WTC11 (cell line): ENCODE measurements around the gene PRR13. TPM values are rescaled to one million over a fixed set of nuclear protein-coding genes. Genes with fewer than 3 reads are reported as not detected.

Experiments used
- ATF1 ChIP-seq: sonication (generic); formaldehyde crosslinking; IDR thresholded peaks from 2 replicates; pipeline ENCODE4 v1.8.1; 2023; ENCODE audit warnings: mild to moderate bottlenecking, moderate library complexity, missing genetic modification reagents
- ELF4 ChIP-seq: sonication (generic); formaldehyde crosslinking; IDR thresholded peaks from 2 replicates; pipeline ENCODE4 v1.8.1; 2022; ENCODE audit warnings: low read depth, mild to moderate bottlenecking, moderate library complexity, missing genetic modification reagents
- ETV6 ChIP-seq: sonication (generic); formaldehyde crosslinking; IDR thresholded peaks from 2 replicates; pipeline ENCODE4 v1.8.1; 2022; ENCODE audit warnings: mild to moderate bottlenecking, missing genetic modification reagents
- GTF2I ChIP-seq: fragments of 250-450 bp; sonication (Bioruptor Pico); conservative IDR thresholded peaks from 2 replicates; pipeline ENCODE4 v1.4.0; 2021; ENCODE audit warnings: mild to moderate bottlenecking
- NFYB ChIP-seq: sonication (generic); formaldehyde crosslinking; conservative IDR thresholded peaks from 2 replicates; pipeline ENCODE4 v1.8.0; 2022; ENCODE audit warnings: low read depth, missing genetic modification reagents
- NR1H2 ChIP-seq: sonication (generic); formaldehyde crosslinking; IDR thresholded peaks from 2 replicates; pipeline ENCODE4 v1.9.0; 2021; ENCODE audit warnings: mild to moderate bottlenecking, moderate library complexity, missing genetic modification reagents
- NR3C1 ChIP-seq: sonication (generic); formaldehyde crosslinking; conservative IDR thresholded peaks from 2 replicates; pipeline ENCODE4 v1.8.1; 2023; ENCODE audit warnings: low read depth, mild to moderate bottlenecking, missing genetic modification reagents
- RELA ChIP-seq: sonication (generic); formaldehyde crosslinking; IDR thresholded peaks from 2 replicates; pipeline ENCODE4 v1.8.1; 2022; ENCODE audit warnings: missing genetic modification reagents, mild to moderate bottlenecking, borderline replicate concordance
- RORB ChIP-seq: fragments of 250-450 bp; sonication (Bioruptor Pico); IDR thresholded peaks from 2 replicates; pipeline ENCODE4 v1.9.0; 2021; ENCODE audit warnings: mild to moderate bottlenecking
- SMAD4 ChIP-seq: sonication (generic); formaldehyde crosslinking; IDR thresholded peaks from 2 replicates; pipeline ENCODE4 v1.8.0; 2022; ENCODE audit warnings: mild to moderate bottlenecking, missing genetic modification reagents
- SP1 ChIP-seq: sonication (generic); formaldehyde crosslinking; conservative IDR thresholded peaks from 2 replicates; pipeline ENCODE4 v1.8.1; 2022; ENCODE audit warnings: missing genetic modification reagents
- TP53 ChIP-seq: sonication (generic); formaldehyde crosslinking; IDR thresholded peaks from 2 replicates; pipeline ENCODE4 v1.8.1; 2023; ENCODE audit warnings: mild to moderate bottlenecking, missing genetic modification reagents
- ZNF121 ChIP-seq: sonication (generic); formaldehyde crosslinking; IDR thresholded peaks from 2 replicates; pipeline ENCODE4 v1.8.0; 2023; ENCODE audit warnings: missing genetic modification reagents
- ZNF219 ChIP-seq: sonication (generic); formaldehyde crosslinking; IDR thresholded peaks from 2 replicates; pipeline ENCODE4 v1.8.0; 2023; ENCODE audit warnings: missing genetic modification reagents, mild to moderate bottlenecking, borderline replicate concordance
- ZNF317 ChIP-seq: sonication (generic); formaldehyde crosslinking; IDR thresholded peaks from 2 replicates; pipeline ENCODE4 v1.8.1; 2023; ENCODE audit warnings: low read depth, mild to moderate bottlenecking, moderate library complexity, missing genetic modification reagents, borderline replicate concordance
- total RNA-seq: library from RNA; stranded (reverse); gene quantifications from 3 replicates; pipeline ENCODE4 v1.2.3, GENCODE V29; 2021
- TF ChIP-seq, protein P1 (sequence below): sonication (generic); formaldehyde crosslinking; IDR thresholded peaks from 2 replicates; pipeline ENCODE4 v1.8.1; 2023; ENCODE audit warnings: mild to moderate bottlenecking, moderate library complexity, missing genetic modification reagents
- TF ChIP-seq, protein P2 (sequence below): sonication (generic); formaldehyde crosslinking; IDR thresholded peaks from 2 replicates; pipeline ENCODE4 v1.8.0; 2022; ENCODE audit warnings: mild to moderate bottlenecking, missing genetic modification reagents
- TF ChIP-seq, protein P3 (sequence below): fragments of 250-450 bp; sonication (Bioruptor Pico); IDR thresholded peaks from 2 replicates; pipeline ENCODE4 v1.9.0; 2021; ENCODE audit warnings: mild to moderate bottlenecking, borderline replicate concordance
- TF ChIP-seq, protein P4 (sequence below): fragments of 250-450 bp; sonication (Bioruptor Pico); conservative IDR thresholded peaks from 2 replicates; pipeline ENCODE4 v1.9.0; 2021; ENCODE audit warnings: mild to moderate bottlenecking
- TF ChIP-seq, protein P5 (sequence below): fragments of 250-450 bp; sonication (Bioruptor Pico); IDR thresholded peaks from 2 replicates; pipeline ENCODE4 v1.8.0; 2021; ENCODE audit warnings: mild to moderate bottlenecking
- TF ChIP-seq, protein P6 (sequence below): sonication (generic); formaldehyde crosslinking; IDR thresholded peaks from 2 replicates; pipeline ENCODE4 v1.8.1; 2023; ENCODE audit warnings: mild to moderate bottlenecking, missing genetic modification reagents, moderate library complexity
- TF ChIP-seq, protein P7 (sequence below): fragments of 250-450 bp; sonication (Bioruptor Pico); IDR thresholded peaks from 2 replicates; pipeline ENCODE4 v1.9.0; 2021; ENCODE audit warnings: moderate library complexity, mild to moderate bottlenecking, inconsistent platforms, borderline replicate concordance
- TF ChIP-seq, protein P8 (sequence below): sonication (generic); formaldehyde crosslinking; IDR thresholded peaks from 2 replicates; pipeline ENCODE4 v1.8.0; 2023; ENCODE audit warnings: mild to moderate bottlenecking, missing genetic modification reagents

PRR13 gene
- total RNA-seq, 1 experiment from 2014 or later, result 187 TPM

DNA sequence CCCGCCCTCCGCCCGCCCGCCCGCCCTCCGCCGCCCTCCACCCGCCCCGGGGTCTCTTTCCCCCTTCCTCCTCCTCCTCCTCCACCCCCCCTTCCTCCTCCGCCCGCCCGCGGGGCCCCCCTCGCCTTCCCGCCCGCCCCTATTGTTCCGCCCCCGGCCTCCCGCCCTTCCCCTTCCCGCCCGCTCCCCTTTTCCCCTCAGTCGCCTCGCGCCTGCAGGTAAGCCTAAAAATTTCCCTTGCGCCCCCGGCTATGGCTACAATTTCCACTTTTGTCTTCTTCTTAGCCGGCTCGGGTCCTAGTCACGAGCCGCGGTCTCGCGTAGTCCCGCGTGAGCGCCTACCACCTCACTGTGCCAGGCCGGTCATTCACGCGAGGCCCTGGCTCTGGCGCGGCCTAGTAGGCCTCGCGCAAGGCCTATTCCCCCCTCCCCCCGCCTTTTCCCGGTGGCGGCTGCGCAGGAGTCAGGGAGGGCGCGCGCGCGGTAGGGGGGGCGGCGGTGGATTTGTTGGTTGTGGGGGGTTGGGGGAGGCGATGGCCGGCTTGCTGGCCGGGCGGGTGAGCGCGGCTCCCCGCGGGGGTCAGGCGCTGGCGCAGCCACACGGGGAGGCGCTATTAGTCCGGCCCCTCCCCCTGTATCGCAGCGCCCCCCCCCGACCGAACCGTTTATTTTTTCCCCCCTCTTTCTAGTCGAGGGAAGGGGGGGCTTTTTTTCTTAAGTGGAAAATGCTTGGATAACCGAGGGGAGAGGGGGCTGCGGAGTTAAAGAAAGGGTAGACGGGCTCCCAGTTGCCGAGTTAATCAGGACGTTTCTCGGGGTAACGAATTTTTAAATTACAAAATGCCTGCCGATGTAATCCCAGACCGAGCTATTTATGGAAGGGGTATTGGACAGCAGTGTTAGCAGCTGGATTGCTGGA lies 10.9 kb downstream of the PRR13 start (continued):
- TF ChIP-seq RORB (CRISPR knock-in tag) (no peak), ETV6 (peak; percentile 79), NR1H2 (CRISPR knock-in tag) (no peak), NR3C1 (no peak), NFYB (no peak), SMAD4 (CRISPR knock-in tag) (0 out of 2 replicates have a peak, but pooled peaks have one; percentile 23), SP1 (CRISPR knock-in tag) (peak; percentile 52; the same call in 1 of the 2 replicates), ZNF121 (CRISPR knock-in tag) (no peak), ELF4 (CRISPR knock-in tag) (no peak), GTF2I (CRISPR knock-in tag) (no peak), RELA (CRISPR knock-in tag) (no peak), ZNF219 (CRISPR knock-in tag) (peak; percentile 81; the same call in 1 of the 2 replicates), TP53 (no peak), ZNF317 (CRISPR knock-in tag) (no peak), ATF1 (no peak)
- TF ChIP-seq, protein P1, sequence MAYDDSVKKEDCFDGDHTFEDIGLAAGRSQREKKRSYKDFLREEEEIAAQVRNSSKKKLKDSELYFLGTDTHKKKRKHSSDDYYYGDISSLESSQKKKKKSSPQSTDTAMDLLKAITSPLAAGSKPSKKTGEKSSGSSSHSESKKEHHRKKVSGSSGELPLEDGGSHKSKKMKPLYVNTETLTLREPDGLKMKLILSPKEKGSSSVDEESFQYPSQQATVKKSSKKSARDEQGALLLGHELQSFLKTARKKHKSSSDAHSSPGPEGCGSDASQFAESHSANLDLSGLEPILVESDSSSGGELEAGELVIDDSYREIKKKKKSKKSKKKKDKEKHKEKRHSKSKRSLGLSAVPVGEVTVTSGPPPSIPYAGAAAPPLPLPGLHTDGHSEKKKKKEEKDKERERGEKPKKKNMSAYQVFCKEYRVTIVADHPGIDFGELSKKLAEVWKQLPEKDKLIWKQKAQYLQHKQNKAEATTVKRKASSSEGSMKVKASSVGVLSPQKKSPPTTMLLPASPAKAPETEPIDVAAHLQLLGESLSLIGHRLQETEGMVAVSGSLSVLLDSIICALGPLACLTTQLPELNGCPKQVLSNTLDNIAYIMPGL (CRISPR knock-in tag), result peak; percentile 44
- TF ChIP-seq, protein P2, sequence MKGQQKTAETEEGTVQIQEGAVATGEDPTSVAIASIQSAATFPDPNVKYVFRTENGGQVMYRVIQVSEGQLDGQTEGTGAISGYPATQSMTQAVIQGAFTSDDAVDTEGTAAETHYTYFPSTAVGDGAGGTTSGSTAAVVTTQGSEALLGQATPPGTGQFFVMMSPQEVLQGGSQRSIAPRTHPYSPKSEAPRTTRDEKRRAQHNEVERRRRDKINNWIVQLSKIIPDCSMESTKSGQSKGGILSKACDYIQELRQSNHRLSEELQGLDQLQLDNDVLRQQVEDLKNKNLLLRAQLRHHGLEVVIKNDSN (CRISPR knock-in tag), result no peak
- TF ChIP-seq, protein P3, sequence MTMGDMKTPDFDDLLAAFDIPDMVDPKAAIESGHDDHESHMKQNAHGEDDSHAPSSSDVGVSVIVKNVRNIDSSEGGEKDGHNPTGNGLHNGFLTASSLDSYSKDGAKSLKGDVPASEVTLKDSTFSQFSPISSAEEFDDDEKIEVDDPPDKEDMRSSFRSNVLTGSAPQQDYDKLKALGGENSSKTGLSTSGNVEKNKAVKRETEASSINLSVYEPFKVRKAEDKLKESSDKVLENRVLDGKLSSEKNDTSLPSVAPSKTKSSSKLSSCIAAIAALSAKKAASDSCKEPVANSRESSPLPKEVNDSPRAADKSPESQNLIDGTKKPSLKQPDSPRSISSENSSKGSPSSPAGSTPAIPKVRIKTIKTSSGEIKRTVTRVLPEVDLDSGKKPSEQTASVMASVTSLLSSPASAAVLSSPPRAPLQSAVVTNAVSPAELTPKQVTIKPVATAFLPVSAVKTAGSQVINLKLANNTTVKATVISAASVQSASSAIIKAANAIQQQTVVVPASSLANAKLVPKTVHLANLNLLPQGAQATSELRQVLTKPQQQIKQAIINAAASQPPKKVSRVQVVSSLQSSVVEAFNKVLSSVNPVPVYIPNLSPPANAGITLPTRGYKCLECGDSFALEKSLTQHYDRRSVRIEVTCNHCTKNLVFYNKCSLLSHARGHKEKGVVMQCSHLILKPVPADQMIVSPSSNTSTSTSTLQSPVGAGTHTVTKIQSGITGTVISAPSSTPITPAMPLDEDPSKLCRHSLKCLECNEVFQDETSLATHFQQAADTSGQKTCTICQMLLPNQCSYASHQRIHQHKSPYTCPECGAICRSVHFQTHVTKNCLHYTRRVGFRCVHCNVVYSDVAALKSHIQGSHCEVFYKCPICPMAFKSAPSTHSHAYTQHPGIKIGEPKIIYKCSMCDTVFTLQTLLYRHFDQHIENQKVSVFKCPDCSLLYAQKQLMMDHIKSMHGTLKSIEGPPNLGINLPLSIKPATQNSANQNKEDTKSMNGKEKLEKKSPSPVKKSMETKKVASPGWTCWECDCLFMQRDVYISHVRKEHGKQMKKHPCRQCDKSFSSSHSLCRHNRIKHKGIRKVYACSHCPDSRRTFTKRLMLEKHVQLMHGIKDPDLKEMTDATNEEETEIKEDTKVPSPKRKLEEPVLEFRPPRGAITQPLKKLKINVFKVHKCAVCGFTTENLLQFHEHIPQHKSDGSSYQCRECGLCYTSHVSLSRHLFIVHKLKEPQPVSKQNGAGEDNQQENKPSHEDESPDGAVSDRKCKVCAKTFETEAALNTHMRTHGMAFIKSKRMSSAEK (CRISPR knock-in tag), result no peak; the same call in 1 of the 2 replicates
- TF ChIP-seq, protein P4, sequence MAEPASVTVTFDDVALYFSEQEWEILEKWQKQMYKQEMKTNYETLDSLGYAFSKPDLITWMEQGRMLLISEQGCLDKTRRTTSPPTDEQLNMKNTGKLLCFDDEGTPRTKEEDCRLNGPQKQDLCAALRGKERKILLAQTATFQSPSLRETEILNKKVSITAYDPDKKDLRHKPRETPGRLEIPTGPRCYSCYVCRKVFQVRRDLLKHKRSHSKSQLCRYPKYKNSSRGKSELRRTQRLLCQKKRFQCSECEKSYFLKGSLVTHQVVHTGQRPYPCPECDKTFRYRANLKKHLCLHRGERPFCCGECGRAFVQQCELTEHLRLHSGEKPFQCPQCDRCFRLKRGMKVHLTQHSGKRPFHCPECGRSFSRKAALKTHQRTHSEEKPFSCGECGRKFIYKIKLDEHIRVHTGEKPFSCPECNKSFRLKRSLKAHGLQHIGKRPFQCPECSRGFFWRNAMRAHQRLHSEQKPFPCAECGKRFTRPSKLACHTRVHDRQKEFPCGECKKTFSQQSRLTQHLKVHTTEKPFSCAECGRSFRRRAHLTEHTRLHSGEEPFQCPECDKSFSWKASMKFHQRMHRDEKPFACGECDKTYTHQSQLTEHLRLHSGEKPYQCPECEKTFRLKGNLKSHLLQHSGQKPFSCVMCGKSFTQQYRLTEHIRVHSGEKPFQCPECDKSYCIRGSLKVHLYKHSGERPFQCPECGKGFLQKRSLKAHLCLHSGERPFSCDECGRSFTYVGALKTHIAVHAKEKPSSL (CRISPR knock-in tag), result no peak; the same call in 1 of the 2 replicates
- TF ChIP-seq, protein P5, sequence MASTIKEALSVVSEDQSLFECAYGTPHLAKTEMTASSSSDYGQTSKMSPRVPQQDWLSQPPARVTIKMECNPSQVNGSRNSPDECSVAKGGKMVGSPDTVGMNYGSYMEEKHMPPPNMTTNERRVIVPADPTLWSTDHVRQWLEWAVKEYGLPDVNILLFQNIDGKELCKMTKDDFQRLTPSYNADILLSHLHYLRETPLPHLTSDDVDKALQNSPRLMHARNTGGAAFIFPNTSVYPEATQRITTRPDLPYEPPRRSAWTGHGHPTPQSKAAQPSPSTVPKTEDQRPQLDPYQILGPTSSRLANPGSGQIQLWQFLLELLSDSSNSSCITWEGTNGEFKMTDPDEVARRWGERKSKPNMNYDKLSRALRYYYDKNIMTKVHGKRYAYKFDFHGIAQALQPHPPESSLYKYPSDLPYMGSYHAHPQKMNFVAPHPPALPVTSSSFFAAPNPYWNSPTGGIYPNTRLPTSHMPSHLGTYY (CRISPR knock-in tag), result 0 out of 2 replicates have a peak, but pooled peaks have one; percentile 25
- TF ChIP-seq, protein P6, sequence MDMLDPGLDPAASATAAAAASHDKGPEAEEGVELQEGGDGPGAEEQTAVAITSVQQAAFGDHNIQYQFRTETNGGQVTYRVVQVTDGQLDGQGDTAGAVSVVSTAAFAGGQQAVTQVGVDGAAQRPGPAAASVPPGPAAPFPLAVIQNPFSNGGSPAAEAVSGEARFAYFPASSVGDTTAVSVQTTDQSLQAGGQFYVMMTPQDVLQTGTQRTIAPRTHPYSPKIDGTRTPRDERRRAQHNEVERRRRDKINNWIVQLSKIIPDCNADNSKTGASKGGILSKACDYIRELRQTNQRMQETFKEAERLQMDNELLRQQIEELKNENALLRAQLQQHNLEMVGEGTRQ (CRISPR knock-in tag), result no peak
- TF ChIP-seq, protein P7, sequence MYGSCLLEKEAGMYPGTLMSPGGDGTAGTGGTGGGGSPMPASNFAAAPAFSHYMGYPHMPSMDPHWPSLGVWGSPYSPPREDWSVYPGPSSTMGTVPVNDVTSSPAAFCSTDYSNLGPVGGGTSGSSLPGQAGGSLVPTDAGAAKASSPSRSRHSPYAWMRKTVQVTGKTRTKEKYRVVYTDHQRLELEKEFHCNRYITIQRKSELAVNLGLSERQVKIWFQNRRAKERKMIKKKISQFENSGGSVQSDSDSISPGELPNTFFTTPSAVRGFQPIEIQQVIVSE (CRISPR knock-in tag), result no peak
- TF ChIP-seq, protein P8, sequence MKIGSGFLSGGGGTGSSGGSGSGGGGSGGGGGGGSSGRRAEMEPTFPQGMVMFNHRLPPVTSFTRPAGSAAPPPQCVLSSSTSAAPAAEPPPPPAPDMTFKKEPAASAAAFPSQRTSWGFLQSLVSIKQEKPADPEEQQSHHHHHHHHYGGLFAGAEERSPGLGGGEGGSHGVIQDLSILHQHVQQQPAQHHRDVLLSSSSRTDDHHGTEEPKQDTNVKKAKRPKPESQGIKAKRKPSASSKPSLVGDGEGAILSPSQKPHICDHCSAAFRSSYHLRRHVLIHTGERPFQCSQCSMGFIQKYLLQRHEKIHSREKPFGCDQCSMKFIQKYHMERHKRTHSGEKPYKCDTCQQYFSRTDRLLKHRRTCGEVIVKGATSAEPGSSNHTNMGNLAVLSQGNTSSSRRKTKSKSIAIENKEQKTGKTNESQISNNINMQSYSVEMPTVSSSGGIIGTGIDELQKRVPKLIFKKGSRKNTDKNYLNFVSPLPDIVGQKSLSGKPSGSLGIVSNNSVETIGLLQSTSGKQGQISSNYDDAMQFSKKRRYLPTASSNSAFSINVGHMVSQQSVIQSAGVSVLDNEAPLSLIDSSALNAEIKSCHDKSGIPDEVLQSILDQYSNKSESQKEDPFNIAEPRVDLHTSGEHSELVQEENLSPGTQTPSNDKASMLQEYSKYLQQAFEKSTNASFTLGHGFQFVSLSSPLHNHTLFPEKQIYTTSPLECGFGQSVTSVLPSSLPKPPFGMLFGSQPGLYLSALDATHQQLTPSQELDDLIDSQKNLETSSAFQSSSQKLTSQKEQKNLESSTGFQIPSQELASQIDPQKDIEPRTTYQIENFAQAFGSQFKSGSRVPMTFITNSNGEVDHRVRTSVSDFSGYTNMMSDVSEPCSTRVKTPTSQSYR, result peak; percentile 79
